SK-N-MC (cell line): ENCODE measurements around the gene AKAP1.

Experiments
- EZH2 ChIP-seq: fragments of 200-600 bp; sonication (generic); IDR thresholded peaks from one replicate; pipeline ENCODE4 v1.6.1; 2017; ENCODE audit warnings: antibody characterized with exemption
- FOXP2 ChIP-seq: optimal IDR thresholded peaks from 2 replicates; pipeline ENCODE3; 2011; ENCODE audit warnings: mild to moderate bottlenecking, moderate library complexity; ENCODE audit not compliant: insufficient read depth; ENCODE audit errors: extremely low read length, control extremely low read depth
- POLR2AphosphoS5 ChIP-seq: IDR thresholded peaks from 2 replicates; pipeline ENCODE4 v1.6.1; 2012; ENCODE audit warnings: mild to moderate bottlenecking, low read depth, low read length, borderline replicate concordance

- TF ChIP-seq POLR2AphosphoS5 (no peak), EZH2 (no peak), FOXP2 (no peak)
Measured at GRCh38 chr17:57135026-57135788, 50.2 kb downstream of the AKAP1 start.
